ENCODE measurements around the gene CDC34. TPM values are rescaled to one million over a fixed set of nuclear protein-coding genes. Genes with fewer than 3 reads are reported as not detected.

CDC34 gene
- total RNA-seq, 2 experiments from 2014 or later, result 42.1 to 42.5 TPM

Other genes with a start within 250 kb of the CDC34 start
- under 1 TPM; 0.25 to 0.41 TPM for gene PLPP2, start 240.4 kb upstream of the CDC34 start, total RNA-seq
- 10 to 100 TPM; 19.4 to 20.4 TPM for gene MIER2, start 187.0 kb upstream of the CDC34 start, total RNA-seq
- gene C2CD4C, start 122.6 kb upstream of the CDC34 start, total RNA-seq, result under 1 TPM; 0.10 to 0.12 TPM
- gene SHC2, start 70.7 kb upstream of the CDC34 start, total RNA-seq, result not detected
- gene MADCAM1, start 35.3 kb upstream of the CDC34 start, total RNA-seq, result under 1 TPM; 0.24 to 0.37 TPM
- 1 to 10 TPM; 4.2 to 5.1 TPM for gene TPGS1, start 24.3 kb upstream of the CDC34 start, total RNA-seq
- 10 to 100 TPM; 20.7 TPM for gene GZMM, start 12.3 kb downstream of the CDC34 start, total RNA-seq
- gene BSG, start 40.8 kb downstream of the CDC34 start, total RNA-seq, result 100 to 1,000 TPM; 160 to 161 TPM
- gene HCN2, start 58.1 kb downstream of the CDC34 start, total RNA-seq, result under 1 TPM; 0.41 to 0.49 TPM
- gene POLRMT, start 101.8 kb downstream of the CDC34 start, total RNA-seq, result 10 to 100 TPM; 63.8 to 65.6 TPM
- not detected for gene FGF22, start 108.1 kb downstream of the CDC34 start, total RNA-seq
- 100 to 1,000 TPM in 1 of 2 experiments, 10 to 100 TPM in 1; 99.5 to 108 TPM for gene RNF126, start 131.5 kb downstream of the CDC34 start, total RNA-seq
- gene FSTL3, start 144.6 kb downstream of the CDC34 start, total RNA-seq, result 1 to 10 TPM; 9.3 to 9.8 TPM
- gene PRSS57, start 163.7 kb downstream of the CDC34 start, total RNA-seq, result not detected
- gene PALM, start 177.2 kb downstream of the CDC34 start, total RNA-seq, result 1 to 10 TPM in 1 of 2 experiments, under 1 TPM in 1; 0.84 to 1.0 TPM
- gene MISP, start 219.4 kb downstream of the CDC34 start, total RNA-seq, result not detected